Suprapubic skin (tissue), 4 donors: ENCODE results near the gene SPAG16. TPM values are rescaled to one million over a fixed set of nuclear protein-coding genes. Genes with fewer than 3 reads are reported as not detected.

ENCODE experiments used
- DNase-seq, 2 donors: peaks; one replicate each; pipeline ENCODE4 v3.0.0-alpha.2; 2019; ENCODE audit warnings: low spot score in 2 of 2
- H3K27ac ChIP-seq: fragments of 200-600 bp; sonication (generic); one replicate; pipeline ENCODE4 v1.5.1; 2019
- H3K27me3 ChIP-seq: fragments of 200-600 bp; sonication (generic); one replicate; pipeline ENCODE4 v1.5.1; 2019
- H3K36me3 ChIP-seq: fragments of 200-600 bp; sonication (generic); one replicate; pipeline ENCODE4 v1.5.1; 2019
- H3K4me1 ChIP-seq: fragments of 200-600 bp; sonication (generic); one replicate; pipeline ENCODE4 v1.5.1; 2019
- H3K4me3 ChIP-seq: fragments of 200-600 bp; sonication (generic); one replicate; pipeline ENCODE4 v1.5.1; 2019; ENCODE audit warnings: mild to moderate bottlenecking
- H3K9me3 ChIP-seq: fragments of 200-600 bp; sonication (generic); one replicate; pipeline ENCODE4 v1.5.1; 2019
- EP300 ChIP-seq: sonication (generic); formaldehyde crosslinking; IDR thresholded peaks from one replicate; pipeline ENCODE4 v1.6.1; 2017; ENCODE audit warnings: antibody characterized with exemption
- POLR2A ChIP-seq, 2 donors: fragments of 450-650 bp; IDR thresholded peaks; one replicate each; pipeline ENCODE4 v1.6.1; 2017; ENCODE audit warnings: antibody characterized with exemption in 2 of 2, mild to moderate bottlenecking in 2 of 2, moderate library complexity in 2 of 2
- POLR2AphosphoS5 ChIP-seq, 3 donors: sonication (generic); formaldehyde crosslinking; IDR thresholded peaks; one replicate each; pipeline ENCODE4 v1.6.1; 2017; ENCODE audit warnings: antibody characterized with exemption in 3 of 3
- WGBS: methylation state at CpG from one replicate; pipeline ENCODE4 v1.1.5; 2018; 5-methylcytosine and 5-hydroxymethylcytosine counted together
- total RNA-seq, 4 donors: library from RNA; depleted of rRNA; stranded (reverse); fragments of >200 nt; gene quantifications; one replicate each; pipeline ENCODE4 v1.1.0, GENCODE V29; 2016
- TF ChIP-seq, protein P1 (sequence below), 2 donors: fragments of 200-600 bp in 1 of 2; fragments of 450-650 bp in 1 of 2; sonication (generic) in 1 of 2; IDR thresholded peaks; one replicate each; pipeline ENCODE4 v1.5.1; 2016 to 2019; ENCODE audit warnings: antibody characterized with exemption in 2 of 2, mild to moderate bottlenecking in 1 of 2, moderate library complexity in 1 of 2

SPAG16 gene
- total RNA-seq, 4 donors from 2014 or later, result 17.5 to 31.4 (median 22.0) TPM

DNA sequence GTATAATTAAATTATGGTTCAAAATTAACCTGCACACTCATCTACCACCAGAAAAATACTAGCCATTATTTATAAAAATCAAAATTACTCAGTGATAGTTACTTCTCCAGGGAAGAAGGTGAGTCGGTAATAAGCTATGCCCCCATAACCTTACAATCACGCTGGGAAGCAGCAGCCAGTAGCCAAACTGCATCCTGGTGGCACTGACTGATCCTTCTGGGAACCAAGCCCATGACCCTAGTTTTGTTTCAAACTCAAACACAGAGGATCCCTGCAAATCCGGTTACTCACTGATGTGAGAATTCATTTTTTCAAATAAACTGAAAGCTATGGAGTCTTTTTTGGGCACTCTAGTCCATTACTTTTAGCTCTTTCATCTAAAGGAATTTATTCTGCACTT lies 1038.4 kb downstream of the SPAG16 start:
- no peak for TF ChIP-seq EP300
- TF ChIP-seq, protein P1, sequence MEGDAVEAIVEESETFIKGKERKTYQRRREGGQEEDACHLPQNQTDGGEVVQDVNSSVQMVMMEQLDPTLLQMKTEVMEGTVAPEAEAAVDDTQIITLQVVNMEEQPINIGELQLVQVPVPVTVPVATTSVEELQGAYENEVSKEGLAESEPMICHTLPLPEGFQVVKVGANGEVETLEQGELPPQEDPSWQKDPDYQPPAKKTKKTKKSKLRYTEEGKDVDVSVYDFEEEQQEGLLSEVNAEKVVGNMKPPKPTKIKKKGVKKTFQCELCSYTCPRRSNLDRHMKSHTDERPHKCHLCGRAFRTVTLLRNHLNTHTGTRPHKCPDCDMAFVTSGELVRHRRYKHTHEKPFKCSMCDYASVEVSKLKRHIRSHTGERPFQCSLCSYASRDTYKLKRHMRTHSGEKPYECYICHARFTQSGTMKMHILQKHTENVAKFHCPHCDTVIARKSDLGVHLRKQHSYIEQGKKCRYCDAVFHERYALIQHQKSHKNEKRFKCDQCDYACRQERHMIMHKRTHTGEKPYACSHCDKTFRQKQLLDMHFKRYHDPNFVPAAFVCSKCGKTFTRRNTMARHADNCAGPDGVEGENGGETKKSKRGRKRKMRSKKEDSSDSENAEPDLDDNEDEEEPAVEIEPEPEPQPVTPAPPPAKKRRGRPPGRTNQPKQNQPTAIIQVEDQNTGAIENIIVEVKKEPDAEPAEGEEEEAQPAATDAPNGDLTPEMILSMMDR (IDR thresholded peaks at IDR 0.05), result no peak
- no peak for TF ChIP-seq POLR2AphosphoS5 (IDR thresholded peaks at IDR 0.05)
- TF ChIP-seq POLR2A (IDR thresholded peaks at IDR 0.05), result no peak
- Histone ChIP-seq H3K27me3 (no peaks in the 10 kb centered on the region), H3K36me3 (no peaks in the 10 kb centered on the region), H3K4me3 (no peak overlapping the region), H3K4me1 (no peaks in the 10 kb centered on the region), H3K27ac (no peak overlapping the region), H3K9me3 (no peaks in the 10 kb centered on the region)
- DNase-seq, result no peak
- 67% methylated on average over 3 of the region's 3 CpGs for WGBS

- TF ChIP-seq POLR2AphosphoS5 (IDR thresholded peaks at IDR 0.05) (no peak), POLR2A (IDR thresholded peaks at IDR 0.05) (no peak), EP300 (no peak)
- TF ChIP-seq, protein P1 (IDR thresholded peaks at IDR 0.05), result no peak
- Histone ChIP-seq H3K27me3 (no peaks in the 10 kb centered on the region), H3K4me1 (no peaks in the 10 kb centered on the region), H3K9me3 (no peaks in the 10 kb centered on the region), H3K4me3 (no peak overlapping the region), H3K27ac (no peak overlapping the region), H3K36me3 (no peaks in the 10 kb centered on the region)
- DNase-seq, result no peak
- 53% methylated on average over 1 of the region's 1 CpG for WGBS
Observed at GRCh38 chr2:214325404-214325803, 1041.1 kb downstream of the SPAG16 start.

GRCh38 chr2:214328941-214329340 lies 1044.7 kb downstream of the SPAG16 start:
- H3K4me1 ChIP-seq, result no peaks in the 10 kb centered on the region
- no peaks in the 10 kb centered on the region for H3K36me3 ChIP-seq
- WGBS, result 60% methylated on average over 3 of the region's 3 CpGs
- no peak overlapping the region for H3K4me3 ChIP-seq
- no peak for TF ChIP-seq EP300
- no peak for TF ChIP-seq POLR2A (IDR thresholded peaks at IDR 0.05)
- TF ChIP-seq, protein P1 (IDR thresholded peaks at IDR 0.05), result no peak
- TF ChIP-seq POLR2AphosphoS5 (IDR thresholded peaks at IDR 0.05), result no peak
- no peak for DNase-seq
- H3K9me3 ChIP-seq, result no peaks in the 10 kb centered on the region
- H3K27ac ChIP-seq, result no peak overlapping the region
- H3K27me3 ChIP-seq, result no peaks in the 10 kb centered on the region

DNA sequence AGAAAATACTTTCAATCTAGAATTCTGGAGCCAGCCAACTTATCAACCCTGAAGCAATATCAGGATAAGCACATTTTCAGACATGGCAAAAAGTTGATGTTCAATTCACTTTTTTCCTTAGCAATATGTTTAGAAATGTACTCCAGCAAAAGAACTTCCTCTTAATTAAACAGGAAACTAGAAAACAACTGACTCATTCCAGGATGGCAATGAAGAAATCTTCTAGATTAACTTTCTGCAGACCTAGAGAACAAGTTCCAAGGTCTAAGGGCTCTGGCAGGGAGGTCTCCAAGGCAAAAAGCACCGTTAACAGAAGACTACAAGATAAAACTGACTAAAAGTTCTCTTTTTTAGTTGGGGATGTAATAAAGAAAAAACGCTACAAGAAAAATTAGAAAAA lies 1057.4 kb downstream of the SPAG16 start:
- 50% methylated on average over 2 of the region's 2 CpGs for WGBS
- no peaks in the 10 kb centered on the region for H3K4me1 ChIP-seq
- no peaks in the 10 kb centered on the region for H3K9me3 ChIP-seq
- H3K27ac ChIP-seq, result no peak overlapping the region
- no peak for DNase-seq
- no peaks in the 10 kb centered on the region for H3K27me3 ChIP-seq
- no peak overlapping the region for H3K4me3 ChIP-seq
- TF ChIP-seq, protein P1 (IDR thresholded peaks at IDR 0.05), result no peak
- TF ChIP-seq POLR2A (IDR thresholded peaks at IDR 0.05), result no peak
- TF ChIP-seq POLR2AphosphoS5 (IDR thresholded peaks at IDR 0.05), result no peak
- no peak for TF ChIP-seq EP300
- no peaks in the 10 kb centered on the region for H3K36me3 ChIP-seq

- no peaks in the 10 kb centered on the region for H3K4me1 ChIP-seq
- no peak overlapping the region for H3K4me3 ChIP-seq
- no peaks in the 10 kb centered on the region for H3K9me3 ChIP-seq
- H3K27me3 ChIP-seq, result no peaks in the 10 kb centered on the region
- TF ChIP-seq EP300 (no peak), POLR2AphosphoS5 (IDR thresholded peaks at IDR 0.05) (no peak), POLR2A (IDR thresholded peaks at IDR 0.05) (no peak)
- TF ChIP-seq, protein P1 (IDR thresholded peaks at IDR 0.05), result no peak
- 50% methylated on average over 1 of the region's 1 CpG for WGBS
- DNase-seq, result no peak
- H3K36me3 ChIP-seq, result no peaks in the 10 kb centered on the region
- no peak overlapping the region for H3K27ac ChIP-seq
Observed at GRCh38 chr2:214358506-214358905, 1074.2 kb downstream of the SPAG16 start.
